HCT116 (cell line): Measurements from ENCODE around the gene IMPDH1. TPM values are rescaled to one million over a fixed set of nuclear protein-coding genes. Genes with fewer than 3 reads are reported as not detected.

Experiments
- ATAC-seq: fragments of 200-7000 bp; cut with Tn5 transposase; 2 replicates; pipeline ENCODE4 v1.9.1; 2020; ENCODE audit warnings: mild to moderate bottlenecking, moderate library complexity
- BruUV-seq: library from RNA; stranded (reverse); fragments of 400-500 nt; replicated peaks from 2 replicates; lab custom pipeline; 2021; lab: Mats Ljungman, UMichigan
- CTCF ChIA-PET: fragments of 300-600 bp; sonication (Branson Sonifier 250); formaldehyde crosslinking; loops from one replicate; lab custom pipeline; 2021; ENCODE audit warnings: antibody characterized with exemption; lab: Charles Lee
- POLR2A ChIA-PET: fragments of 300-600, 350-600 bp; sonication (Branson Sonifier 250); formaldehyde crosslinking; loops from one replicate; lab custom pipeline; 2021; ENCODE audit warnings: antibody characterized with exemption; lab: Charles Lee
- RAD21 ChIA-PET, 2 experiments: fragments of 300-600 bp; sonication (Branson Sonifier 250); formaldehyde crosslinking; loops; one replicate each; lab custom pipeline; 2023; ENCODE audit warnings: low total read pairs in 2 of 2; ENCODE audit not compliant: uncharacterized antibody in 2 of 2, unreplicated experiment in 2 of 2, low non-redundant PET in 1 of 2; lab: Charles Lee
- DNase-seq: peaks from one replicate; pipeline ENCODE4 v3.0.0-alpha.2; 2010; ENCODE audit warnings: low read depth, low spot score
- H2AFZ ChIP-seq: fragments of 200-600 bp; shearing (Covaris generic), sonication (generic); 2 replicates; pipeline ENCODE4 v1.6.1; 2017; ENCODE audit warnings: low read depth, mixed run types, mixed read lengths, antibody characterized with exemption, low read length; ENCODE audit not compliant: poor library complexity, severe bottlenecking
- H3K27ac ChIP-seq: 2 replicates; pipeline ENCODE4 v1.5.1; 2012; ENCODE audit warnings: low read depth, low read length
- H3K27me3 ChIP-seq: fragments of 200-600 bp; sonication (generic); 2 replicates; pipeline ENCODE4 v1.6.1; 2016; ENCODE audit warnings: mixed run types, low read length, mixed read lengths; ENCODE audit not compliant: insufficient read depth
- H3K36me3 ChIP-seq, 2 experiments: fragments of 200-500 bp in 1 of 2; fragments of 200-600 bp in 1 of 2; sonication (Bioruptor generic) in 1 of 2; sonication (generic) in 1 of 2; 2 replicates each; pipeline versions ENCODE4 v1.5.1 to v1.6.1; 2014 to 2016; ENCODE audit warnings: low read length in 2 of 2, inconsistent platforms in 1 of 2, mixed read lengths in 1 of 2, mixed run types in 1 of 2; ENCODE audit not compliant: insufficient read depth in 2 of 2, control insufficient read depth in 1 of 2
- H3K4me1 ChIP-seq, 2 experiments: fragments of 200-600 bp in 1 of 2; sonication (generic) in 1 of 2; 2 replicates each; pipeline versions ENCODE4 v1.5.1 to v1.6.1; 2012 to 2017; ENCODE audit warnings: low read length in 2 of 2, inconsistent platforms in 1 of 2, mild to moderate bottlenecking in 1 of 2, mixed read lengths in 1 of 2, mixed run types in 1 of 2, moderate library complexity in 1 of 2; ENCODE audit not compliant: insufficient read depth in 2 of 2, control insufficient read depth in 1 of 2
- H3K4me2 ChIP-seq: fragments of 200-600 bp; sonication (generic); 2 replicates; pipeline ENCODE4 v1.6.1; 2017; ENCODE audit warnings: mixed run types, low read length, mixed read lengths
- H3K4me3 ChIP-seq, 2 experiments: fragments of 200-600 bp in 1 of 2; sonication (generic) in 1 of 2; replicated peaks in 1 of 2; 2 replicates each; pipeline ENCODE4 v1.5.1; 2011 to 2016; ENCODE audit warnings: low read length in 2 of 2, control low read depth in 1 of 2, low read depth in 1 of 2, mild to moderate bottlenecking in 1 of 2, mixed read lengths in 1 of 2, mixed run types in 1 of 2
- H3K79me2 ChIP-seq: fragments of 200-600 bp; sonication (generic); 2 replicates; pipeline ENCODE4 v1.6.1; 2017; ENCODE audit warnings: mild to moderate bottlenecking, mixed run types, low read length, moderate library complexity, mixed read lengths; ENCODE audit not compliant: insufficient read depth
- H3K9ac ChIP-seq: fragments of 200-600 bp; sonication (generic); 2 replicates; pipeline ENCODE4 v1.6.1; 2016; ENCODE audit warnings: low read length, mixed read lengths
- H3K9me2 ChIP-seq: fragments of 200-600 bp; sonication (generic), shearing (Covaris generic); 2 replicates; pipeline ENCODE4 v1.6.1; 2017; ENCODE audit warnings: mixed run types, mild to moderate bottlenecking, moderate library complexity; ENCODE audit not compliant: insufficient read depth
- H3K9me3 ChIP-seq, 2 experiments: fragments of 200-500 bp in 1 of 2; fragments of 200-600 bp in 1 of 2; sonication (Bioruptor generic) in 1 of 2; sonication (generic) in 1 of 2; 2 replicates each; pipeline ENCODE4 v1.6.1; 2014 to 2017; ENCODE audit warnings: low read length in 2 of 2, mixed read lengths in 2 of 2, inconsistent platforms in 1 of 2, low read depth in 1 of 2, mild to moderate bottlenecking in 1 of 2, mixed run types in 1 of 2, moderate library complexity in 1 of 2; ENCODE audit not compliant: control insufficient read depth in 1 of 2, insufficient read depth in 1 of 2
- H4K20me1 ChIP-seq: fragments of 200-600 bp; sonication (generic), shearing (Covaris generic); 2 replicates; pipeline ENCODE4 v1.6.1; 2017; ENCODE audit warnings: mixed run types, mild to moderate bottlenecking, moderate library complexity; ENCODE audit not compliant: insufficient read depth
- ATF3 ChIP-seq: IDR thresholded peaks from 2 replicates; pipeline ENCODE4 v1.6.1; 2012
- EGR1 ChIP-seq: IDR thresholded peaks from 2 replicates; pipeline ENCODE4 v1.6.1; 2012; ENCODE audit warnings: low read depth
- ELF1 ChIP-seq: IDR thresholded peaks from 2 replicates; pipeline ENCODE4 v1.6.1; 2012; ENCODE audit warnings: low read depth, borderline replicate concordance
- EZH2 ChIP-seq: fragments of 200-600 bp; sonication (generic); IDR thresholded peaks from 2 replicates; pipeline ENCODE4 v1.6.1; 2017; ENCODE audit warnings: antibody characterized with exemption, mixed run types
- EZH2phosphoT487 ChIP-seq: fragments of 200-600 bp; IDR thresholded peaks from 2 replicates; pipeline ENCODE4 v1.6.1; 2018; ENCODE audit warnings: antibody characterized with exemption, borderline replicate concordance
- MAX ChIP-seq: IDR thresholded peaks from 2 replicates; pipeline ENCODE4 v1.6.1; 2012
- POLR2A ChIP-seq: IDR thresholded peaks from 2 replicates; pipeline ENCODE4 v1.7.0; 2011; ENCODE audit warnings: borderline replicate concordance; ENCODE audit not compliant: insufficient read depth, insufficient read length; ENCODE audit errors: extremely low read depth
- POLR2AphosphoS5 ChIP-seq: IDR thresholded peaks from 2 replicates; pipeline ENCODE4 v1.6.1; 2011; ENCODE audit warnings: mild to moderate bottlenecking, low read depth, low read length, moderate library complexity
- RAD21 ChIP-seq: IDR thresholded peaks from 2 replicates; pipeline ENCODE4 v1.6.1; 2012; ENCODE audit warnings: low read depth, mild to moderate bottlenecking
- SIN3A ChIP-seq: IDR thresholded peaks from 2 replicates; pipeline ENCODE4 v1.6.1; 2012; ENCODE audit warnings: low read depth
- TCF7L2 ChIP-seq: IDR thresholded peaks from 2 replicates; pipeline ENCODE4 v1.7.0; 2011; ENCODE audit warnings: borderline replicate concordance, inconsistent platforms; ENCODE audit not compliant: insufficient read depth, insufficient read length; ENCODE audit errors: extremely low read depth
- ZFX ChIP-seq: fragments of 450-650 bp; IDR thresholded peaks from 2 replicates; pipeline ENCODE4 v1.6.1; 2017
- ZNF274 ChIP-seq: fragments of 200-500 bp; sonication (Bioruptor generic); IDR thresholded peaks from 2 replicates; pipeline ENCODE4 v1.6.1; 2014; ENCODE audit warnings: mild to moderate bottlenecking, low read depth, low read length, inconsistent platforms
- intact Hi-C: fragments of 100-400 bp; cut with micrococcal nuclease; formaldehyde crosslinking; loops from 2 replicates; pipeline ENCODE4 v1.10.0; 2022
- total RNA-seq: library from RNA; stranded (reverse); gene quantifications from one replicate; pipeline ENCODE4 v1.2.1, GENCODE V29; 2021; ENCODE audit not compliant: unreplicated experiment
- TF ChIP-seq, protein P1 (sequence below): IDR thresholded peaks from 2 replicates; pipeline ENCODE4 v1.6.1; 2012; ENCODE audit warnings: low read depth

Gene IMPDH1
- total RNA-seq, 1 experiment from 2014 or later = 98.2 TPM

- H3K4me3 ChIP-seq = peak overlapping the region in 1 of 2 experiments; percentile 92; a peak in 1 of 4 replicates
- BruUV-seq = no TSS peak
- peaks cover 0 to 4% of the 10 kb centered on the region in 2 experiments; a peak in 1 of 4 replicates for H3K36me3 ChIP-seq
- TF ChIP-seq EGR1 (no peak), EZH2 (no peak), SIN3A (no peak), ZNF274 (no peak), ZFX (no peak), ELF1 (no peak), MAX (no peak), EZH2phosphoT487 (no peak), ATF3 (no peak), TCF7L2 (no peak), RAD21 (no peak), POLR2A (no peak), POLR2AphosphoS5 (no peak)
- TF ChIP-seq, protein P1, sequence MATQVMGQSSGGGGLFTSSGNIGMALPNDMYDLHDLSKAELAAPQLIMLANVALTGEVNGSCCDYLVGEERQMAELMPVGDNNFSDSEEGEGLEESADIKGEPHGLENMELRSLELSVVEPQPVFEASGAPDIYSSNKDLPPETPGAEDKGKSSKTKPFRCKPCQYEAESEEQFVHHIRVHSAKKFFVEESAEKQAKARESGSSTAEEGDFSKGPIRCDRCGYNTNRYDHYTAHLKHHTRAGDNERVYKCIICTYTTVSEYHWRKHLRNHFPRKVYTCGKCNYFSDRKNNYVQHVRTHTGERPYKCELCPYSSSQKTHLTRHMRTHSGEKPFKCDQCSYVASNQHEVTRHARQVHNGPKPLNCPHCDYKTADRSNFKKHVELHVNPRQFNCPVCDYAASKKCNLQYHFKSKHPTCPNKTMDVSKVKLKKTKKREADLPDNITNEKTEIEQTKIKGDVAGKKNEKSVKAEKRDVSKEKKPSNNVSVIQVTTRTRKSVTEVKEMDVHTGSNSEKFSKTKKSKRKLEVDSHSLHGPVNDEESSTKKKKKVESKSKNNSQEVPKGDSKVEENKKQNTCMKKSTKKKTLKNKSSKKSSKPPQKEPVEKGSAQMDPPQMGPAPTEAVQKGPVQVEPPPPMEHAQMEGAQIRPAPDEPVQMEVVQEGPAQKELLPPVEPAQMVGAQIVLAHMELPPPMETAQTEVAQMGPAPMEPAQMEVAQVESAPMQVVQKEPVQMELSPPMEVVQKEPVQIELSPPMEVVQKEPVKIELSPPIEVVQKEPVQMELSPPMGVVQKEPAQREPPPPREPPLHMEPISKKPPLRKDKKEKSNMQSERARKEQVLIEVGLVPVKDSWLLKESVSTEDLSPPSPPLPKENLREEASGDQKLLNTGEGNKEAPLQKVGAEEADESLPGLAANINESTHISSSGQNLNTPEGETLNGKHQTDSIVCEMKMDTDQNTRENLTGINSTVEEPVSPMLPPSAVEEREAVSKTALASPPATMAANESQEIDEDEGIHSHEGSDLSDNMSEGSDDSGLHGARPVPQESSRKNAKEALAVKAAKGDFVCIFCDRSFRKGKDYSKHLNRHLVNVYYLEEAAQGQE = no peak
- TF ChIP-seq, all 23 proteins: peak for 0
- no peaks in the 10 kb centered on the region for H3K9me2 ChIP-seq
- intact Hi-C loops = no loop called here
- no peak overlapping the region for H3K9ac ChIP-seq
- H2AFZ ChIP-seq = peak overlapping the region; percentile 100
- ChIA-PET RAD21 (no interaction called here), CTCF (interaction anchor here (1.0 to 2.5 kb wide), 3 partner anchors 37 to 115 kb away, joined by 4 to 9 read pairs (median 7); no protein-coding TSS in a partner anchor), POLR2A (interaction anchor here (0.7 to 1.0 kb wide), 2 partner anchors 14 to 67 kb away, joined by 3 read pairs; no protein-coding TSS in a partner anchor)
- H3K27me3 ChIP-seq = no peaks in the 10 kb centered on the region
- no peak for DNase-seq
- no peak for ATAC-seq
- H3K9me3 ChIP-seq = no peaks in the 10 kb centered on the region
- peaks cover 9 to 18% of the 10 kb centered on the region in 2 experiments for H3K4me1 ChIP-seq
- peak overlapping the region; percentile 75 for H3K4me2 ChIP-seq
- H3K79me2 ChIP-seq = peaks cover 43% of the 10 kb centered on the region
- H3K27ac ChIP-seq = no peak overlapping the region
- no peaks in the 10 kb centered on the region for H4K20me1 ChIP-seq
Measured at GRCh38 chr7:128344431-128344774, 65.4 kb downstream of the IMPDH1 start.
